Measurements from ENCODE around the gene MVB12B.

DNA sequence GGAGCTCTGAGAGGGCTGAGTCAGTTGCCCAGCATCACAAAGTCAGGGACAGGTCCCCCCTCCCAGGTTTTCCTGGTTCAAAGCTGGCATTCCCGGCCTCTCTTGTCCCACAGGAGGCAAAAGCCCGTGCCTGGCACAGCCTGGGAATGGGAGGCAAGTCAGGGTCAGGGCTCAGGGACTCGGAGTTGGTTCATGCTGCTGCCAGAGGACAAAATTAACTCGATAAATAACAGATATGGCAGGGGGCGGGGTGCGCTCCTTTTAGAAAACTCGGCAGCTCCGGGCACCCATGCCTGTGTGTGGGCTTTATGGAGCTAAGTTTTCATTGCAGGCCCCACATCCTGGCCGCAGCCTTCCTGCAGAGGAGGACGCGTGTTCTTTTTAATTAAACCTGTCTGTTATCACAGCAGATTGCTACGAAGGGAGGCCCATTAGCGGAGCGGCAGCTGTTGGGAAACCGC is 224.3 kb downstream of the MVB12B start:
- TF ChIP-seq EP300 (IDR thresholded peaks at IDR 0.05) (no peak), POLR2A (IDR thresholded peaks at IDR 0.05) (no peak)
- TF ChIP-seq, protein P1, sequence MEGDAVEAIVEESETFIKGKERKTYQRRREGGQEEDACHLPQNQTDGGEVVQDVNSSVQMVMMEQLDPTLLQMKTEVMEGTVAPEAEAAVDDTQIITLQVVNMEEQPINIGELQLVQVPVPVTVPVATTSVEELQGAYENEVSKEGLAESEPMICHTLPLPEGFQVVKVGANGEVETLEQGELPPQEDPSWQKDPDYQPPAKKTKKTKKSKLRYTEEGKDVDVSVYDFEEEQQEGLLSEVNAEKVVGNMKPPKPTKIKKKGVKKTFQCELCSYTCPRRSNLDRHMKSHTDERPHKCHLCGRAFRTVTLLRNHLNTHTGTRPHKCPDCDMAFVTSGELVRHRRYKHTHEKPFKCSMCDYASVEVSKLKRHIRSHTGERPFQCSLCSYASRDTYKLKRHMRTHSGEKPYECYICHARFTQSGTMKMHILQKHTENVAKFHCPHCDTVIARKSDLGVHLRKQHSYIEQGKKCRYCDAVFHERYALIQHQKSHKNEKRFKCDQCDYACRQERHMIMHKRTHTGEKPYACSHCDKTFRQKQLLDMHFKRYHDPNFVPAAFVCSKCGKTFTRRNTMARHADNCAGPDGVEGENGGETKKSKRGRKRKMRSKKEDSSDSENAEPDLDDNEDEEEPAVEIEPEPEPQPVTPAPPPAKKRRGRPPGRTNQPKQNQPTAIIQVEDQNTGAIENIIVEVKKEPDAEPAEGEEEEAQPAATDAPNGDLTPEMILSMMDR (IDR thresholded peaks at IDR 0.05): no peak
